Body of pancreas (tissue), 4 donors: ENCODE results near the gene AXL. TPM values are rescaled to one million over a fixed set of nuclear protein-coding genes. Genes with fewer than 3 reads are reported as not detected.

ENCODE experiments used
- ATAC-seq: fragments of 150-250 bp; one replicate; pipeline ENCODE4 v1.9.1; 2016
- DNase-seq, 4 donors: peaks; one replicate each; pipeline ENCODE4 v3.0.0-alpha.2; 2019
- H3K27ac ChIP-seq, 4 donors: fragments of 200-600 bp; sonication (generic); 1 replicate in 3 of 4; 2 replicates in 1 of 4; pipeline versions ENCODE4 v1.5.1 to v1.6.1; 2016 to 2019; ENCODE audit warnings: mild to moderate bottlenecking in 1 of 4, mixed read lengths in 1 of 4, moderate library complexity in 1 of 4
- H3K27me3 ChIP-seq, 2 donors: fragments of 200-600 bp; sonication (generic); one replicate each; pipeline ENCODE4 v1.6.0; 2016; ENCODE audit warnings: mild to moderate bottlenecking in 1 of 2
- H3K36me3 ChIP-seq, 2 donors: fragments of 200-600 bp; sonication (generic); replicated peaks in 1 of 2; 2 replicates each; pipeline ENCODE4 v1.5.1; 2016; ENCODE audit warnings: low read depth in 2 of 2; ENCODE audit not compliant: insufficient read depth in 1 of 2
- H3K4me1 ChIP-seq: fragments of 200-600 bp; sonication (generic); one replicate; pipeline ENCODE4 v1.6.0; 2016
- H3K4me3 ChIP-seq, 2 donors: fragments of 200-600 bp; sonication (generic); 1 replicate in 1 of 2; 2 replicates in 1 of 2; pipeline ENCODE4 v1.5.1; 2016 to 2019
- H3K9me3 ChIP-seq, 3 donors: fragments of 200-600 bp; sonication (generic); 1 replicate in 2 of 3; 2 replicates in 1 of 3; pipeline ENCODE4 v1.5.1; 2016
- CTCF ChIP-seq, 7 experiments: fragments of 450-650 bp in 4 of 7; fragments of 200-600 bp in 3 of 7; sonication (generic) in 3 of 7; IDR thresholded peaks; one replicate each; pipeline ENCODE4 v1.5.1; 2016 to 2019; ENCODE audit warnings: antibody characterized with exemption in 7 of 7
- POLR2A ChIP-seq, 3 donors: fragments of 450-650 bp; IDR thresholded peaks; one replicate each; pipeline ENCODE4 v1.6.1; 2016; ENCODE audit warnings: antibody characterized with exemption in 3 of 3, mild to moderate bottlenecking in 2 of 3
- WGBS, 2 donors: methylation state at CpG; one replicate each; pipeline ENCODE4 v1.1.5; 2017; 5-methylcytosine and 5-hydroxymethylcytosine counted together
- intact Hi-C: fragments of 100-400 bp; cut with DNase I; formaldehyde crosslinking; loops from one replicate; pipeline ENCODE4 v1.15.1; 2023
- total RNA-seq, 2 donors: library from RNA; depleted of rRNA; stranded (reverse); fragments of >200 nt; gene quantifications; one replicate each; pipeline ENCODE4 v1.1.0, GENCODE V29; 2016

The AXL gene
- total RNA-seq, 2 donors from 2014 or later = 14.2 to 15.0 TPM

- intact Hi-C loops = no loop called here
- H3K4me3 ChIP-seq = no peak overlapping the region
- DNase-seq (peak in 1 of 4 donors; percentile 67), ATAC-seq (no peak)
- TF ChIP-seq POLR2A (IDR thresholded peaks at IDR 0.05) (no peak), CTCF (IDR thresholded peaks at IDR 0.05) (no peak)
- peak overlapping the region in 1 of 4 donors; percentile 48 for H3K27ac ChIP-seq
- H3K36me3 ChIP-seq = no peaks in the 10 kb centered on the region
- no peaks in the 10 kb centered on the region for H3K9me3 ChIP-seq
- no peaks in the 10 kb centered on the region for H3K27me3 ChIP-seq
- H3K4me1 ChIP-seq = no peaks in the 10 kb centered on the region
- 64 to 82% methylated on average over 4 of the region's 4 CpGs for WGBS, 2 donors
Observed at GRCh38 chr19:41233748-41234240, 14.8 kb downstream of the AXL start.

DNA sequence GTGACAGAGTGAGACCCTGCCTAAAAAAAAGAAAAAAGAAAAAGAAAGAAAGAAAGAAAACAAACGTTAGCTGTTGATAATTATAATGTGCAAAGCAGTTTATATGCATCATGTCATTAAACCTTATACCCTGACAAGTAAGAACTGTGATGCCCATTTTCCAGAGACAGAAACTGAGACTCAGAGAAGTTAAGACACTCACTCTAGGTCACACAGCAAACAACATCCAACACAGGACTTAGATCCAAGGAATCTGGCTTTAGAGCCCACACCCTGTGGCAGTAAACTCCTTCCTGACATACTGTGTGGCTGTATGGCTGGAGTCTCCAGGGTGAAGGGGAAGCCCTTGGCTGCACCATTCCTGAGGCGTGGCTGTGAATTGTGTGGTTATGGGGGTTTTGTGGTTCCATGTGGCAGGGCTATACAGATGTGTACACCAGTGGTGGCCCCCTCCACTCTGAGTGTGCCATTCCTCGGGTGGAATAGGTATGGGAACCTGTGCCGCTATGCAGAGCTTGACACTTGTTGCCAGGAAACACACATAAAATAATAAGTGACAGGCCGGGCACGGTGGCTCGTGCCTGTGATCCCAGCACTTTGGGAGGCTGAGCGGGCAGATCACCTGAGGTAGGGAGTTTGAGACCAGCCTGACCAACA lies 15.6 kb downstream of the AXL start:
- H3K27me3 ChIP-seq = no peaks in the 10 kb centered on the region
- no peak overlapping the region for H3K4me3 ChIP-seq
- intact Hi-C loops = no loop called here
- no peaks in the 10 kb centered on the region for H3K36me3 ChIP-seq
- H3K4me1 ChIP-seq = no peaks in the 10 kb centered on the region
- DNase-seq (no peak), ATAC-seq (no peak)
- no peaks in the 10 kb centered on the region for H3K9me3 ChIP-seq
- 67 to 69% methylated on average over 8 of the region's 8 CpGs for WGBS, 2 donors
- no peak overlapping the region for H3K27ac ChIP-seq
- no peak for TF ChIP-seq CTCF (IDR thresholded peaks at IDR 0.05)
- TF ChIP-seq POLR2A (IDR thresholded peaks at IDR 0.05) = no peak

GRCh38 chr19:41235480-41235879 lies 16.5 kb downstream of the AXL start:
- no peaks in the 10 kb centered on the region for H3K36me3 ChIP-seq
- no peak overlapping the region for H3K4me3 ChIP-seq
- no peaks in the 10 kb centered on the region for H3K4me1 ChIP-seq
- H3K9me3 ChIP-seq = no peaks in the 10 kb centered on the region
- 69 to 72% methylated on average over 3 to 4 of the region's 4 CpGs for WGBS, 2 donors
- no peak overlapping the region for H3K27ac ChIP-seq
- intact Hi-C loops = no loop called here
- ATAC-seq (no peak), DNase-seq (no peak)
- TF ChIP-seq CTCF (IDR thresholded peaks at IDR 0.05) = no peak
- no peak for TF ChIP-seq POLR2A (IDR thresholded peaks at IDR 0.05)
- H3K27me3 ChIP-seq = no peaks in the 10 kb centered on the region

GRCh38 chr19:41238244-41238643 lies 19.2 kb downstream of the AXL start:
- no peaks in the 10 kb centered on the region for H3K27me3 ChIP-seq
- H3K4me3 ChIP-seq = no peak overlapping the region
- ATAC-seq (no peak), DNase-seq (no peak)
- H3K4me1 ChIP-seq = no peaks in the 10 kb centered on the region
- 78 to 85% methylated on average over 10 of the region's 10 CpGs for WGBS, 2 donors
- H3K9me3 ChIP-seq = no peaks in the 10 kb centered on the region
- no peak overlapping the region for H3K27ac ChIP-seq
- H3K36me3 ChIP-seq = no peaks in the 10 kb centered on the region
- intact Hi-C loops = no loop called here
- TF ChIP-seq CTCF (IDR thresholded peaks at IDR 0.05) (no peak), POLR2A (IDR thresholded peaks at IDR 0.05) (no peak)

- WGBS, 2 donors = 69 to 81% methylated on average over 9 of the region's 9 CpGs
- TF ChIP-seq POLR2A (IDR thresholded peaks at IDR 0.05) = no peak
- no peak for TF ChIP-seq CTCF (IDR thresholded peaks at IDR 0.05)
- H3K4me1 ChIP-seq = no peaks in the 10 kb centered on the region
- no peak overlapping the region for H3K27ac ChIP-seq
- DNase-seq (no peak), ATAC-seq (no peak)
- H3K9me3 ChIP-seq = no peaks in the 10 kb centered on the region
- intact Hi-C loops = no loop called here
- H3K4me3 ChIP-seq = no peak overlapping the region
- no peaks in the 10 kb centered on the region for H3K27me3 ChIP-seq
- no peaks in the 10 kb centered on the region for H3K36me3 ChIP-seq
Observed at GRCh38 chr19:41239363-41239762, 20.3 kb downstream of the AXL start.
